Islet of Langerhans (tissue), 1 donor: Measurements from ENCODE around the gene CIAO2B.
"Not testable (repeated sequence)": the region's sequence is repeated elsewhere in the genome, so short reads cannot be mapped to it uniquely, and the experiment has no call there.

Experiments used
- FAIRE-seq: peaks from one replicate; lab custom pipeline; 2011; peaks lifted over from hg19 to GRCh38; lab: Jason Lieb, UNC

The CIAO2B gene

DNA sequence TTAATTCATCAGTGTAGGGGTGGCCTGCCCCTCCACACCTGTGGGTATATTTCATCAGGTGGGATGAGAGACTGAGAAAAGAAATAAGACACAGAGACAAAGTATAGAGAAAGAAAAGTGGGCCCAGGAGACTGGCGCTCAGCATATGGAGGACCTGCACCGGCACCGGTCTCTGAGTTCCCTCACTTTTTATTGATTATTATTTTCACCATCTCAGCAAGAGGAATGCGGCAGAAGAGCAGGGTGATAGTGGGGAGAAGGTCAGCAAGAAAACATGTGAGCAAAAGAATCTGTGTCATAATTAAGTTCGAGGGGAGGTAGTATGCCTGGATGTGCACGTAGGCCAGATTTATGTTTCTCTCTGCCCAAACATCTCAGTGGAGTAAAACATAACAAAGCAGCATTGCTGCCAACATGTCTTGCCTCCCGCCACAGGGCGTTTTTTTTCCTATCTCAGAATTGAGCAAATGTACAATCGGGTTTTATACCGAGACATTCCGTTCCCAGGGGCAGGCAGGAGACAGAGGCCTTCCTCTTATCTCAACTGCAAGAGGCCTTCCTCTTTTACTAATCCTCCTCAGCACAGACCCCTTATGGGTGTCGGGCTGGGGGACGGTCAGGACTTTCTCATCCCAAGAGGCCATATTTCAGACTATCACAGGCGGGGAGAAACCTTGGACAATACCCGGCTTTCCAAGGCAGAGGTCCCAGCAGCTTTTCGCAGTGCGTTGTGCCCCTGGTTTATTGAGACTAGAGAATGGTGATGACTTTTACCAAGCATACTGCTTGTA, 21.4 kb upstream of the CIAO2B start:
- FAIRE-seq = not testable (repeated sequence)

DNA sequence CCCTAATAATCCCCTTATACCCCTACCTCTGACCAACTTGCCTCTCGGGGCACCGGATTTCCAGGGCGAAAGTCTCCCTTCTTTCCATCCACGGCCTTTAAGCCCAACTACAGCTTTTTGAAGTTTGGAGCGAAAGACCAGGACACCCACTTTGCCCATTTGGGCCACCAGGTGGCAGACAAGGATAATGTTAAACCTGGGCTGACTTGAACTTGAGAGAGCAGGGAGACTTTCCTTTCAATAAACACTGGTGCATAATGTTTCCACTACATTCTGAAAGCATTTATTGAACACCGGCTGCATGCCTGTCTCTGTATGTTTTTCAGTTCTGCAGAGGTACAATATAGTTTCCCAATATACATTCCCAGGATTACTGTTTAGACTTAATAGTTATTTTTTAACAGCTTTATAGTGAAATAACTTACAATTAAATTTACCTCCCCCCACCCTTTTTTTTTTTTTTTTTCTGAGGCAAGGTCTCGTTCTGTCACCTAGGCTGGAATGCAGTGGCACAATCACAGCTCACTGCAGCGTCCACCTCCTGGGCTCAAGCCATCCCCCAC, 20.0 kb upstream of the CIAO2B start:
- FAIRE-seq = peak; percentile 81

DNA sequence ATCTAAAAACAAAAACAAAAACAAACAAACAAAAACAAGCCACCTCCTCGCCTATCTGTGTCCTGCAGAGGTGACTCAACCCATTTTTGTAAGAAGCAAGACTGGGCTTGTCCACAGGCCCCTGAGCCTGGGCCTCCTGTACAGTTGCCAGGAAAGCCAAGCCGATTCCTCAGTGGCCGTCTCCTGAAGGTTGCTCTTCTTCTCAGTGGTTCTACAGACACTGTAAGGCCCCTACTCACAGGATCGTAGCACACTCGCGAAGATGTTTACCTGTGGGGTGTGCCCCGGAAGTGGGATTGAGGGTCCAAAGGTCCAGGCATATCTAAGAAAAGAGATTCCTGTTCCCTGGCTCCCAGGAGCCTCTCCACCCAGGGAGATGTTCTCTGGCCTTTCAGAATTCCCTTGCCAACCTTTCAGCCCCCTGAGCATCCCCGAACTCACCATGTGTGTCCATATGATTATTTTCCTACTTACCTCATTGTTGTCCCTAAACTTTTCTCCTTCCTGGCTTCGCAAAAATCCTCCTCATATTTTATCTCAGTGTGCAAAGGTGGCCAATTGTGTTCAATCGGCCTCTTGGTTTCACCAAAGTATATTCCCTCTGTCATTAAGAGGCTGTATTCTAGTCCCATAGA, 19.4 kb upstream of the CIAO2B start:
- FAIRE-seq = no peak

GRCh38 chr16:66952430-66953110, 18.4 kb upstream of the CIAO2B start:
- peak; percentile 51 for FAIRE-seq

DNA sequence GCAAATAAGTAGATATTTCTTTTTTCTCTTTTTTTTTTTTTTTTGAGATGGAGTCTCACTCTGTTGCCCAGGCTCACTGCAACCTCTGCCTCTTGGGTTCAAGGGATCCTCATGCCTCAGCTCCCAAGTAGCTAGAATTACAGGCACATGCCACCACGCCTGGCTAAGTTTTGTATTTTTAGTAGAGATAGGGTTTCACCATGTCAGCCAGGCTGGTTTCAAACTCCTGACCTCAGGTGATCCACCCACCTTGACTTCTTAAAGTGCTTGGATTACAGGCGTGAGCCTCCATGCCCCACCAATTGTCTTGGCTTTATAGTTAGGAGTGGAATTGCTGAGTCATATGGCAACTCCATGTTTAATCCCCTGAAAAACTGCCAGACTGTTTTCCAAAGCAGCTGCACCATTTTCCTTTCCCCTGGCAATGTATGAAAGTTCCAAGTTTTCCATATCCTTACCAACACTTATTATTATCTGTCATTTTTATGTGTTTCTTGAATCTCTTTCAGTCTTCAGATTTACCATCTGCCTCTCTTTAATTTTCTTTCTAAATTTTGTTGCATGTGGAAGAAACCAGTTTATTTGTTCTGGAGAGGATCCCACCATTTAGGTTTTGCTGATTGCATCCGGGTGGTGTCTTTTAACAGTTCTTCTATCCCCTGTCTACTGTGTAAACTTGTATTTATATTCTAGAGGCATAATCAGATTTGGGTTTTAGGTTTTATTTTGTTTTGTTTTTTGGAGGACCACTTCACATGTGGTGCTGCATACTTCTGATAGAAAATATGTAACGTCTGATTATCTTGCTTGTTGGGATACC, 17.0 kb upstream of the CIAO2B start:
- no peak for FAIRE-seq

GRCh38 chr16:66950437-66950836, 16.2 kb upstream of the CIAO2B start:
- no peak for FAIRE-seq

DNA sequence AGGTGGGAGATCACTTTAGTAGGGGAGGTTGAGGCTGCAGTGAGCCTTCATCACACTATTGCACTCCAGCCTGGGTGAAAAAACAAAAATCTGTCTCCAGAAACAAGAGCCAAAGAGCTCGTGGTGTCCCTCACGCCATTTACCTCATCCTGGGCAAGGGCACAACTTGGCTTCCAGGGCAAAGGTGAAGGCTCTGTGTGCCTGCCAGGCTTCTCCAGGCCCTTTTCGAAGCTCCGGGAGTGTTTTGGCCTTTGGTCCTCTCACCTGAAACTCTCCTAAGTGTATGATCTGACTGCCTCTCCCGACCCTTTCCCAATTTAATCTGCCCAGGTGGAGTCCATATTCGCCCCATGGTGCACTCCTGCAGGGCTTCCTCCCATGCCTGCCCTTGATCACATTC, 15.3 kb upstream of the CIAO2B start:
- no peak for FAIRE-seq

- no peak for FAIRE-seq
Observed at GRCh38 chr16:66948837-66949225, 14.6 kb upstream of the CIAO2B start.

DNA sequence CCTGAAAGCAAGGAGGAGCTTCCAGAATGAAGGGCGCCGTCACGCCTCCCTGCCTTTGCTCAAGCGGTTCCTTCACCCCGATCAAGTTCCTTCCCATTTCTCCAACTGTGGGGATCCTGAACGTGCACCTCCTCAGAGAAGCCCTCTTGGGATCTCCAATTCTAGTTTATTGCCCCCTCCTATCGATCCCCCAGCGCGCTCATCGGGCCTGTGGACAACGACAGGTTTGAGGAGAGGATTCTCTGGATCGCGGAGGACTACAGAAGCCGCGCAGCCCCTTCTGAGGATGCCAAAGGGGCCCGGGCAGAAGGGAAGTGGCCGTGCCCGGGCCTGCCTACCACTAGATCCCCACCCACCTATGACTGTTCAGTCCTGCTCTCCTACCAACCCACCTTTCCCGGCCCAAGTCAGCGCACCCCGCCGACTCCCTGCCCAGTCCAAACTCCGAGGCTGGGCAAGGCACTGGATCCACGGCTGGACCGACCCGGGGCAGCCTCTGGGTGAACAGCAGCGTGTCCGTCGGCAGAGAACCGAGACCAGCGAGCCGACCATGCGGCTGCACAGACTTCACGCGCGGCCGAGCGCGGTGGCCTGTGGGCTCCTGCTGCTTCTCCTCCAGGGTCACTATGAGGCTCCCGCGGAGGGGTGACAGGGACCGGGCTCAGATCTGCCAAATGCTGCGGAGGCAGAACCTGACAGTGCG, 14.1 kb upstream of the CIAO2B start:
- FAIRE-seq = no peak

DNA sequence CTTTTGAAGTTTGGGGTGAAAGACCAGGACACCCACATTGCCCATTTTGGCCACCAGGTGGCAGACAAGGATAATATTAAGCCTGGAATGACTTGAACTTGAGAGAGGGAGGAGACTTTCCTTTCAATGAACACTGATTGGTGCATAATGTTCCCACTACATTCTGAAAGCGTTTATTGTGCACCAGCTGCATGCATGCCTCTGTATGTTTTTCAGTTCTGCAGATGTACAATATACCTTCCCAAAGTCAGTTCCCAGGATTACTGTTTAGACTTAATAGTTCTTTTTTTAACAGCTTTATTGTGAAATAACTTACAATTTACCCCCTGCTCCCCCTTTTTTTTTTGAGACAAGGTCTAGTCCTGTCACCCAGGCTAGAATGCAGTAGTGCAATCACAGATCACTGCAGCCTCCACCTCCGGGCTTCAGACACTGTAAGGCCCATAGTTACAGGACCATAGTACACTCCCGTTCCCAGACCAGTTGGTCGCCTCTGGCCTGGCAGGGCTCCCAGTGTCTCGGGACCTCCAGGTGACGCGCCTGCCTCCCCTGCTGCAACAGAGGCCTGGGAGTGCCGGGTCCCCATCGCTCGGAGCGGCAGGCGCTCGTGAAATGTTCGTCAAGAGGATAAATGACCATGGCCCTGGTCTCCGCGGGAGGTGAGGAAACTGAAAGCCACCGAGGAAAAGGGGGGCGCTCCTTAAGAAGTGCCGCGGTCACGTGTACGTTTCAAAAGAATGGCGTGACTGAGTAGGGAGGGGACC, 13.3 kb upstream of the CIAO2B start:
- FAIRE-seq = peak; percentile 95

DNA sequence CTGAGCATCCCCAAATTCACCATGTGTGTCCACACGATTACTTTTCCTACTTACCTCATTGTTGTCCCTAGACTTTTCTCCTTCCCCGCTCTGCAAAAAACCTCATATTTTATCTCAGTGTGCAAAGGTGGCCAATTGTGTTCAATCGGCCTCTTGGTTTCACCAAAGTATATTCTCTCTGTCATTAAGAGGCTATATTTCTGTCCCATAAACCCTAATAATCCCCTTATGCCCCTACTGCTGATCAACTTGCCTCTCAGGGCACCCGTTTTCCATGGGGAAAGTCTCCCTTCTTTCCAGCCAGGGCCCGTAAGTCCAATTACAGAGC, 12.7 kb upstream of the CIAO2B start:
- no peak for FAIRE-seq

DNA sequence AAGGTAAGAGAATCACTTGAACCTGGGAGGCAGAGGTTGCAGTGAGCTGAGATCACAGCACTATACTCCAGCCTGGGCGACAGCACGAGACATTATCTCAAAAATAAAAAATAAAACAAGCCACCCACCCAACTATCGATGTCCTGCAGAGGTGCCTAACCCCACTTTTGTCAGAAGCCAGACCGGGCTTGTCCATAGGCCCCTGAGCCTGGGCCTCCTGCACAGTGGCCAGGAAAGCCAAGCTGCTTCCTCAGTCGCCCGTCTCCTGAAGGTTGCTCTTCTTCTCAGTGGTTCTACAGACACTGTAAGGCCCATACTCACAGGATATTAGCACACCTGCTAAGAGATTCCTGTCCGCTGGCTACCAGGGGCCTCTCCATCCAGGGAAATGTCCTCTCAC, 12.3 kb upstream of the CIAO2B start:
- FAIRE-seq = no peak

DNA sequence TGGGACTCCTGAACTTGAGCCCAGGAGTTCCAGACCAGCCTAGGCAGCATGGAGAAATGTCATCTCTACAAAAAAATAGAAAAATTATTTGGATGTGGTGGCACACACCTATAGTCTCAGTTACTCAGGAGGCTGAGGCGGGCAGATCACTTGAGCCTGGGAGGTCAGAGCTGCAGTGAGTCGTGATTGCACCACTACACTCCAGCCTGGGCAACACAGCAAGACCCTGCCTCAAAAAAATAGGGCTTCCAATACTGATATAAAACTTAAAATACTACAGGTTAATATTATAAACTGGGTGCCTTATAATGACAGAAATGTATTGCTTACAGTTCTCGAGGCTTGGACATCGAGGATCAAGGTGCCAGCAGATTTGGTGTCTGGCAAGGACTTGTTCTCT, 11.7 kb upstream of the CIAO2B start:
- FAIRE-seq = no peak

DNA sequence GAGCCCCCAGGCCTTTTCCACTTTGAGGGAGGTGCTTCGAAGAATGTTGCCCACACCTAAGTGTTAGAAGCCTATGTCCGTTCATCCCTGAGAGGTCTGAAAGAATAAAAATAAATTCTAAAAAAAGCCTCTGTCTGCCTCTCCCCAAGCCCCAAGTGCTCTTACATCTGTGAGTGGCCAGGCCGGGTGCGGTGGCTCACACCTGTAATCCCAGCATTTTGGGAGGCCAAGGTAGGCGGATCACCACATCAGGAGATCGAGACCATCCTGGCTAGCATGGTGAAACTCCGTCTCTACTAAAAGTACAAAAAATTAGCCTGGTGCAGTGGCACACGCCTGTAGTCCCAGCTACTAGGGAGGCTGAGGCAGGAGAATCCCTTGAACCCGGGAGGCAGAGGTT, 10.8 kb upstream of the CIAO2B start:
- not testable (repeated sequence) for FAIRE-seq

- FAIRE-seq = no peak
Observed at GRCh38 chr16:66944054-66944441, 9.8 kb upstream of the CIAO2B start.

GRCh38 chr16:66943426-66944053, 9.3 kb upstream of the CIAO2B start:
- FAIRE-seq = no peak

- FAIRE-seq = no peak
Observed at GRCh38 chr16:66942981-66943380, 8.8 kb upstream of the CIAO2B start.

DNA sequence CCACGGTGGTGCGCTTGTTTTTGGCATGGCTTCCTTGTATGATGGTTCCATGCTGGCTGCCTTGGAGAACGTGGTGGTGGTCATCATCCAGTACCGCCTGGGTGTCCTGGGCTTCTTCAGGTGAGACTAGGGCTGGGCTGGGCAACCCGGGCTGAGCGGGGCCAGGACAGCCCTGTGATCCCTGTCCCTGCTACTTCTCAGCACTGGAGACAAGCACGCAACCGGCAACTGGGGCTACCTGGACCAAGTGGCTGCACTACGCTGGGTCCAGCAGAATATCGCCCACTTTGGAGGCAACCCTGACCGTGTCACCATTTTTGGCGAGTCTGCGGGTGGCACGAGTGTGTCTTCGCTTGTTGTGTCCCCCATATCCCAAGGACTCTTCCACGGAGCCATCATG, 6.0 kb upstream of the CIAO2B start:
- FAIRE-seq = no peak

- no peak for FAIRE-seq
Observed at GRCh38 chr16:66939366-66939765, 5.2 kb upstream of the CIAO2B start.

GRCh38 chr16:66937725-66938337, 3.6 kb upstream of the CIAO2B start:
- FAIRE-seq = no peak
